ENCODE data around the gene ZFTA. TPM values are rescaled to one million over a fixed set of nuclear protein-coding genes. Genes with fewer than 3 reads are reported as not detected.

Gene ZFTA
- polyA plus RNA-seq, 1 donor (not counting 4 experiments of a cell fraction or from before 2014, with no cell fraction given), result 4.6 TPM

DNA sequence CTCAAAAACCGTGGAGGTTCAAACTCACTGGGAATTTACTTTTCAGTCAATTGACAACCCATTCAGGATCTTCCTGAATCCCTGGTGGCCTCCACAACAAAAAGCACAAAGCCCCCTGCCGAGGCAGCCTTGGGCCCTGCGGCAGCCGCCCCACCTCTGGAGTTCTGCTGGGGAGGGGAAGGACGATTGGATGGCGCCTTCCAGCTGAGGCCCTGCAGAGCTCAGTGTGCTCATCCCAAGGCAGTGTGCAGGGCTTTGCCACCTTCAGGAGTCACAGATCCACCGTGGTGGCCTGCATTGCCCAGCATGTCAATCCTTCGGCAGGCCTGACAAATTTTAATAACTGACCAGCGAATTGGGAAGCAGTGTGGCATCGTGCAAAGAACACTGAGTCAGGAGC is 7.4 kb downstream of the ZFTA start:
- Histone ChIP-seq H3K27ac (ENCODE audit: control insufficient read depth, insufficient read depth, low read length) (no peak overlapping the region), H3K4me3 (ENCODE audit: control insufficient read depth in 2 of 3, extremely low read depth in 1 of 3, insufficient read depth in 2 of 3, low read depth in 1 of 3, low read length in 3 of 3) (no peak overlapping the region), H4K20me1 (ENCODE audit: control insufficient read depth, extremely low read depth, insufficient read depth, low read length) (peaks cover 4% of the 10 kb centered on the region), H3K9ac (ENCODE audit: control insufficient read depth, extremely low read depth, insufficient read depth, low read length) (no peak overlapping the region), H3K36me3 (ENCODE audit: control insufficient read depth in 2 of 2, extremely low read depth in 1 of 2, insufficient read depth in 2 of 2, low read length in 2 of 2) (peaks cover 2 to 4% of the 10 kb centered on the region in 2 experiments), H3K9me3 (ENCODE audit: control insufficient read depth, low read depth, low read length) (no peaks in the 10 kb centered on the region), H3K27me3 (ENCODE audit: control insufficient read depth, extremely low read depth, insufficient read depth, low read length) (no peaks in the 10 kb centered on the region), H3K9me1 (ENCODE audit: control insufficient read depth, extremely low read depth, insufficient read depth, low read length) (no peaks in the 10 kb centered on the region), H2AFZ (ENCODE audit: control insufficient read depth, low read length) (no peak overlapping the region), H3K4me2 (ENCODE audit: control insufficient read depth, extremely low read depth, insufficient read depth, low read depth, low read length) (no peak overlapping the region), H3K79me2 (ENCODE audit: control insufficient read depth, insufficient read depth, low read length) (no peaks in the 10 kb centered on the region), H3K4me1 (ENCODE audit: control insufficient read depth, extremely low read depth, insufficient read depth, low read length) (no peaks in the 10 kb centered on the region)
- FAIRE-seq (no peak), DNase-seq (ENCODE audit: low read depth, low spot score) (no peak)
- dilution Hi-C loops (cut with MboI; ENCODE audit: extremely low pct_ligation_motif_present, low sequenced_read_pairs), result no loop called here
- no peak for TF ChIP-seq EZH2 (IDR thresholded peaks at IDR 0.05; ENCODE audit: low read length)
- TF ChIP-seq, protein P1, sequence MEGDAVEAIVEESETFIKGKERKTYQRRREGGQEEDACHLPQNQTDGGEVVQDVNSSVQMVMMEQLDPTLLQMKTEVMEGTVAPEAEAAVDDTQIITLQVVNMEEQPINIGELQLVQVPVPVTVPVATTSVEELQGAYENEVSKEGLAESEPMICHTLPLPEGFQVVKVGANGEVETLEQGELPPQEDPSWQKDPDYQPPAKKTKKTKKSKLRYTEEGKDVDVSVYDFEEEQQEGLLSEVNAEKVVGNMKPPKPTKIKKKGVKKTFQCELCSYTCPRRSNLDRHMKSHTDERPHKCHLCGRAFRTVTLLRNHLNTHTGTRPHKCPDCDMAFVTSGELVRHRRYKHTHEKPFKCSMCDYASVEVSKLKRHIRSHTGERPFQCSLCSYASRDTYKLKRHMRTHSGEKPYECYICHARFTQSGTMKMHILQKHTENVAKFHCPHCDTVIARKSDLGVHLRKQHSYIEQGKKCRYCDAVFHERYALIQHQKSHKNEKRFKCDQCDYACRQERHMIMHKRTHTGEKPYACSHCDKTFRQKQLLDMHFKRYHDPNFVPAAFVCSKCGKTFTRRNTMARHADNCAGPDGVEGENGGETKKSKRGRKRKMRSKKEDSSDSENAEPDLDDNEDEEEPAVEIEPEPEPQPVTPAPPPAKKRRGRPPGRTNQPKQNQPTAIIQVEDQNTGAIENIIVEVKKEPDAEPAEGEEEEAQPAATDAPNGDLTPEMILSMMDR (optimal IDR thresholded peaks at IDR 0.05 in 1 of 3, IDR thresholded peaks at IDR 0.05 in 1 of 3, conservative IDR thresholded peaks at IDR 0.05 in 1 of 3; ENCODE audit: extremely low read depth in 1 of 3, insufficient read depth in 2 of 3, low read length in 3 of 3), result no peak

- DNase-seq (ENCODE audit: low read depth, low spot score) (no peak), FAIRE-seq (no peak)
- no peak overlapping the region for H3K9ac ChIP-seq (ENCODE audit: control insufficient read depth, extremely low read depth, insufficient read depth, low read length)
- H3K4me1 ChIP-seq (ENCODE audit: control insufficient read depth, extremely low read depth, insufficient read depth, low read length), result no peaks in the 10 kb centered on the region
- no peak overlapping the region for H3K27ac ChIP-seq (ENCODE audit: control insufficient read depth, insufficient read depth, low read length)
- H3K9me1 ChIP-seq (ENCODE audit: control insufficient read depth, extremely low read depth, insufficient read depth, low read length), result no peaks in the 10 kb centered on the region
- no peaks in the 10 kb centered on the region for H3K79me2 ChIP-seq (ENCODE audit: control insufficient read depth, insufficient read depth, low read length)
- TF ChIP-seq, protein P1 (optimal IDR thresholded peaks at IDR 0.05 in 1 of 3, IDR thresholded peaks at IDR 0.05 in 1 of 3, conservative IDR thresholded peaks at IDR 0.05 in 1 of 3; ENCODE audit: extremely low read depth in 1 of 3, insufficient read depth in 2 of 3, low read length in 3 of 3), result no peak
- no peak for TF ChIP-seq EZH2 (IDR thresholded peaks at IDR 0.05; ENCODE audit: low read length)
- no peaks in the 10 kb centered on the region for H3K9me3 ChIP-seq (ENCODE audit: control insufficient read depth, low read depth, low read length)
- H3K27me3 ChIP-seq (ENCODE audit: control insufficient read depth, extremely low read depth, insufficient read depth, low read length), result no peaks in the 10 kb centered on the region
- no peak overlapping the region for H3K4me3 ChIP-seq (ENCODE audit: control insufficient read depth in 2 of 3, extremely low read depth in 1 of 3, insufficient read depth in 2 of 3, low read depth in 1 of 3, low read length in 3 of 3)
- dilution Hi-C loops (cut with MboI; ENCODE audit: extremely low pct_ligation_motif_present, low sequenced_read_pairs), result no loop called here
- H3K36me3 ChIP-seq (ENCODE audit: control insufficient read depth in 2 of 2, extremely low read depth in 1 of 2, insufficient read depth in 2 of 2, low read length in 2 of 2), result peaks cover 2 to 4% of the 10 kb centered on the region in 2 experiments
- no peak overlapping the region for H2AFZ ChIP-seq (ENCODE audit: control insufficient read depth, low read length)
- peaks cover 4% of the 10 kb centered on the region for H4K20me1 ChIP-seq (ENCODE audit: control insufficient read depth, extremely low read depth, insufficient read depth, low read length)
- H3K4me2 ChIP-seq (ENCODE audit: control insufficient read depth, extremely low read depth, insufficient read depth, low read depth, low read length), result no peak overlapping the region
These were observed 8.0 kb downstream of the ZFTA start for GRCh38 chr11:63760487-63761079.
